Spleen (tissue), 7 donors: Measurements from ENCODE around the gene RAP1B.

Experiments used
- POLR2A ChIP-seq, 3 donors: fragments of 450-650 bp; IDR thresholded peaks; one replicate each; pipeline ENCODE4 v1.5.1; 2017; ENCODE audit warnings: antibody characterized with exemption in 3 of 3, mild to moderate bottlenecking in 1 of 3
- POLR2AphosphoS5 ChIP-seq, 3 donors: sonication (generic); formaldehyde crosslinking; IDR thresholded peaks; one replicate each; pipeline ENCODE4 v1.5.1; 2017; ENCODE audit warnings: antibody characterized with exemption in 3 of 3
- TF ChIP-seq, protein P1 (sequence below), 11 experiments: fragments of 200-600 bp in 7 of 11; fragments of 450-650 bp in 4 of 11; sonication (generic) in 4 of 11; IDR thresholded peaks in 8 of 11; conservative IDR thresholded peaks in 3 of 11; 1 replicate in 7 of 11; 2 replicates in 4 of 11; pipeline versions ENCODE4 v1.4.0 to v1.8.0; 2016 to 2021; ENCODE audit warnings: antibody characterized with exemption in 11 of 11, inconsistent platforms in 4 of 11, mild to moderate bottlenecking in 1 of 11
- donor health status: DM: no; HTN: no; CAD: no; lungs with moderate emphysema.
- donor health status: DM: no; HTN: no; CAD: no.
- donor health status: DM: no; HTN: no; CAD: no.

GRCh38 chr12:68646484-68646883, 35.8 kb downstream of the RAP1B start:
- TF ChIP-seq POLR2A (IDR thresholded peaks at IDR 0.05), result no peak
- TF ChIP-seq, protein P1, sequence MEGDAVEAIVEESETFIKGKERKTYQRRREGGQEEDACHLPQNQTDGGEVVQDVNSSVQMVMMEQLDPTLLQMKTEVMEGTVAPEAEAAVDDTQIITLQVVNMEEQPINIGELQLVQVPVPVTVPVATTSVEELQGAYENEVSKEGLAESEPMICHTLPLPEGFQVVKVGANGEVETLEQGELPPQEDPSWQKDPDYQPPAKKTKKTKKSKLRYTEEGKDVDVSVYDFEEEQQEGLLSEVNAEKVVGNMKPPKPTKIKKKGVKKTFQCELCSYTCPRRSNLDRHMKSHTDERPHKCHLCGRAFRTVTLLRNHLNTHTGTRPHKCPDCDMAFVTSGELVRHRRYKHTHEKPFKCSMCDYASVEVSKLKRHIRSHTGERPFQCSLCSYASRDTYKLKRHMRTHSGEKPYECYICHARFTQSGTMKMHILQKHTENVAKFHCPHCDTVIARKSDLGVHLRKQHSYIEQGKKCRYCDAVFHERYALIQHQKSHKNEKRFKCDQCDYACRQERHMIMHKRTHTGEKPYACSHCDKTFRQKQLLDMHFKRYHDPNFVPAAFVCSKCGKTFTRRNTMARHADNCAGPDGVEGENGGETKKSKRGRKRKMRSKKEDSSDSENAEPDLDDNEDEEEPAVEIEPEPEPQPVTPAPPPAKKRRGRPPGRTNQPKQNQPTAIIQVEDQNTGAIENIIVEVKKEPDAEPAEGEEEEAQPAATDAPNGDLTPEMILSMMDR (IDR thresholded peaks at IDR 0.05 in 8 of 11, conservative IDR thresholded peaks at IDR 0.05 in 3 of 11), result no peak
- no peak for TF ChIP-seq POLR2AphosphoS5 (IDR thresholded peaks at IDR 0.05)
